ENCODE measurements around the gene BBS7. TPM values are rescaled to one million over a fixed set of nuclear protein-coding genes. Genes with fewer than 3 reads are reported as not detected.

Gene BBS7
- polyA plus RNA-seq, 1 donor, result 12.8 TPM

- DNase-seq (ENCODE audit: low read depth), result no peak
Measured at GRCh38 chr4:121791481-121791880, 78.8 kb downstream of the BBS7 start.

GRCh38 chr4:121790976-121791375, 79.3 kb downstream of the BBS7 start:
- no peak for DNase-seq (ENCODE audit: low read depth)

- DNase-seq (ENCODE audit: low read depth), result no peak
Measured at GRCh38 chr4:121789960-121790829, 80.1 kb downstream of the BBS7 start.

- DNase-seq (ENCODE audit: low read depth), result no peak
Measured at GRCh38 chr4:121789455-121789854, 80.8 kb downstream of the BBS7 start.

- DNase-seq (ENCODE audit: low read depth), result no peak
Measured at GRCh38 chr4:121788896-121789295, 81.4 kb downstream of the BBS7 start.

GRCh38 chr4:121786221-121786620, 84.1 kb downstream of the BBS7 start:
- no peak for DNase-seq (ENCODE audit: low read depth)

- DNase-seq (ENCODE audit: low read depth), result no peak
Measured at GRCh38 chr4:121785479-121785878, 84.8 kb downstream of the BBS7 start.

GRCh38 chr4:121784975-121785374, 85.3 kb downstream of the BBS7 start:
- no peak for DNase-seq (ENCODE audit: low read depth)

- DNase-seq (ENCODE audit: low read depth), result no peak
Measured at GRCh38 chr4:121784401-121784800, 85.9 kb downstream of the BBS7 start.

- no peak for DNase-seq (ENCODE audit: low read depth)
Measured at GRCh38 chr4:121783210-121783609, 87.1 kb downstream of the BBS7 start.

- DNase-seq (ENCODE audit: low read depth), result no peak
Measured at GRCh38 chr4:121778991-121779628, 91.2 kb downstream of the BBS7 start.

GRCh38 chr4:121777625-121778024, 92.6 kb downstream of the BBS7 start:
- no peak for DNase-seq (ENCODE audit: low read depth)

- DNase-seq (ENCODE audit: low read depth), result no peak
Measured at GRCh38 chr4:121776610-121777401, 93.5 kb downstream of the BBS7 start.

Other genes with a start within 250 kb of the BBS7 start
- 258 TPM for gene ANXA5, start 173.5 kb downstream of the BBS7 start, polyA plus RNA-seq (ENCODE audit: insufficient read length)
- gene SMIM43, start 105.3 kb downstream of the BBS7 start, polyA plus RNA-seq (ENCODE audit: insufficient read length), result 1.5 TPM
- 26.9 TPM for gene EXOSC9, start 69.2 kb downstream of the BBS7 start, polyA plus RNA-seq (ENCODE audit: insufficient read length)
- gene CCNA2, start 46.6 kb downstream of the BBS7 start, polyA plus RNA-seq (ENCODE audit: insufficient read length), result 13.8 TPM
- 0.62 TPM for gene TRPC3, start 81.6 kb upstream of the BBS7 start, polyA plus RNA-seq (ENCODE audit: insufficient read length)

Measured in forelimb muscle (tissue), 1 donor.